ENCODE data around the gene EXOC4. TPM values are rescaled to one million over a fixed set of nuclear protein-coding genes. Genes with fewer than 3 reads are reported as not detected.

Gene EXOC4
- total RNA-seq, 1 experiment from 2014 or later: 66.2 TPM

DNA sequence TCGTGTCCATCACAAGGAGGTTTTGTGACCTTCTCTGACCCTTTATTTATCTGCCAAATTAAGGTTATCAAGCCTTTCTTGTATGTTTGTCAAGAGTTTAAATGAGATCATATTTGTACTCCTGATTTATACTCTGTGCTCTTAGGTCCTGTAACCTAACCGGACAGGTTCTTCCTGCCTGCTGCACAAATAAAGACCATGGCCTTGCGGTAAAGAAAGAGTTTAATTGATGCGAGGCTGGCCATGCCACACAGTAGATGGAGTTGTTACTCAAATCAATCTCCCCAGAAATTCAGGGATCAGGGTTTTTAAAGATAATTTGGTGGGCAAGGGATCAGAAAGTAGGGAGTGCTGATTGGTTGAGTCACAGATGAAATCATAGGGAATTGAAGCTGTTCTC lies 794.8 kb downstream of the EXOC4 start:
- Mint-ChIP-seq H3K9me3 (ENCODE audit: unreplicated experiment) (peaks cover 6% of the 10 kb centered on the region), H3K27ac (ENCODE audit: unreplicated experiment) (no peak overlapping the region), H3K27me3 (ENCODE audit: insufficient read depth, unreplicated experiment) (no peaks in the 10 kb centered on the region), H3K36me3 (ENCODE audit: insufficient read depth, unreplicated experiment) (no peaks in the 10 kb centered on the region), H3K4me3 (ENCODE audit: unreplicated experiment) (no peak overlapping the region), H3K4me1 (ENCODE audit: low read depth, unreplicated experiment) (no peaks in the 10 kb centered on the region)
- peaks cover 6% of the 10 kb centered on the region; the same call in 1 of the 2 replicates for H3K9me3 ChIP-seq
- no peaks in the 10 kb centered on the region for H3K36me3 ChIP-seq (ENCODE audit: control insufficient read depth, insufficient read depth, low read length)
- ChIA-PET POLR2A (no interaction called here), CTCF (no interaction called here)
- H3K27me3 ChIP-seq (replicated peaks; ENCODE audit: control insufficient read depth, insufficient read depth, low read length): no peaks in the 10 kb centered on the region
- peaks cover 5% of the 10 kb centered on the region; the same call in 1 of the 2 replicates for H3K4me1 ChIP-seq
- TF ChIP-seq, protein P1, sequence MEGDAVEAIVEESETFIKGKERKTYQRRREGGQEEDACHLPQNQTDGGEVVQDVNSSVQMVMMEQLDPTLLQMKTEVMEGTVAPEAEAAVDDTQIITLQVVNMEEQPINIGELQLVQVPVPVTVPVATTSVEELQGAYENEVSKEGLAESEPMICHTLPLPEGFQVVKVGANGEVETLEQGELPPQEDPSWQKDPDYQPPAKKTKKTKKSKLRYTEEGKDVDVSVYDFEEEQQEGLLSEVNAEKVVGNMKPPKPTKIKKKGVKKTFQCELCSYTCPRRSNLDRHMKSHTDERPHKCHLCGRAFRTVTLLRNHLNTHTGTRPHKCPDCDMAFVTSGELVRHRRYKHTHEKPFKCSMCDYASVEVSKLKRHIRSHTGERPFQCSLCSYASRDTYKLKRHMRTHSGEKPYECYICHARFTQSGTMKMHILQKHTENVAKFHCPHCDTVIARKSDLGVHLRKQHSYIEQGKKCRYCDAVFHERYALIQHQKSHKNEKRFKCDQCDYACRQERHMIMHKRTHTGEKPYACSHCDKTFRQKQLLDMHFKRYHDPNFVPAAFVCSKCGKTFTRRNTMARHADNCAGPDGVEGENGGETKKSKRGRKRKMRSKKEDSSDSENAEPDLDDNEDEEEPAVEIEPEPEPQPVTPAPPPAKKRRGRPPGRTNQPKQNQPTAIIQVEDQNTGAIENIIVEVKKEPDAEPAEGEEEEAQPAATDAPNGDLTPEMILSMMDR (IDR thresholded peaks at IDR 0.05; ENCODE audit: insufficient read depth in 1 of 2, low read depth in 1 of 2, low read length in 1 of 2, severe bottlenecking in 1 of 2, unreplicated experiment in 1 of 2): no peak
- intact Hi-C loops (cut with micrococcal nuclease; ENCODE audit: unreplicated experiment): no loop called here
- DNase-seq: peak in 1 of 2 experiments; percentile 30
- H3K4me3 ChIP-seq (ENCODE audit: low read depth, low read length): no peak overlapping the region
- BruUV-seq (replicated peaks): no TSS peak

DNA sequence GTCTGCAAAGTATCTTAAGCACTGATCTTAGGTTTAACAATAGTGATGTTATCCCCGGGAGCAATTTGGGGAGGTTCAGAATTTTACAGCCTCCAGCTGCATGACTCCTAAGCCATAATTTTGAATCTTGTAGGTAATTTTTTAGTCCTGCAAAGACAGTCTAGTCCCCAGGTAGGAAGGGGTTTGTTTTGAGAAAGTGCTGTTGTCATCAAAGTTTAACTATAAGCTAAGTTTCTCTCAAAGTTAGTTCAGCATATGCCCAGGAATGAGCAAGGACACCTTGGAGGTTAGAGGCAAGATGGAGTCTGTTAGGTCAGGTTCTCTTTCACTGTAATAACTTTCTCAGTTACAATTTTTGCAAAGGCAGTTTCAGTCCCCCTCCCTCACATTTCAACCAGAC lies 795.3 kb downstream of the EXOC4 start:
- DNase-seq: no peak
- H3K4me3 ChIP-seq (ENCODE audit: low read depth, low read length): no peak overlapping the region
- Mint-ChIP-seq H3K27ac (ENCODE audit: unreplicated experiment) (no peak overlapping the region), H3K36me3 (ENCODE audit: insufficient read depth, unreplicated experiment) (no peaks in the 10 kb centered on the region), H3K4me1 (ENCODE audit: low read depth, unreplicated experiment) (no peaks in the 10 kb centered on the region), H3K27me3 (ENCODE audit: insufficient read depth, unreplicated experiment) (no peaks in the 10 kb centered on the region), H3K9me3 (ENCODE audit: unreplicated experiment) (peaks cover 6% of the 10 kb centered on the region), H3K4me3 (ENCODE audit: unreplicated experiment) (no peak overlapping the region)
- peaks cover 5% of the 10 kb centered on the region; the same call in 1 of the 2 replicates for H3K4me1 ChIP-seq
- H3K36me3 ChIP-seq (ENCODE audit: control insufficient read depth, insufficient read depth, low read length): no peaks in the 10 kb centered on the region
- H3K9me3 ChIP-seq: peaks cover 6% of the 10 kb centered on the region; the same call in 1 of the 2 replicates
- POLR2A ChIA-PET: no interaction called here
- BruUV-seq (replicated peaks): no TSS peak
- intact Hi-C loops (cut with micrococcal nuclease; ENCODE audit: unreplicated experiment): no loop called here
- CTCF ChIA-PET: no interaction called here
- TF ChIP-seq, protein P1 (IDR thresholded peaks at IDR 0.05; ENCODE audit: insufficient read depth in 1 of 2, low read depth in 1 of 2, low read length in 1 of 2, severe bottlenecking in 1 of 2, unreplicated experiment in 1 of 2): no peak
- H3K27me3 ChIP-seq (replicated peaks; ENCODE audit: control insufficient read depth, insufficient read depth, low read length): no peaks in the 10 kb centered on the region

DNA sequence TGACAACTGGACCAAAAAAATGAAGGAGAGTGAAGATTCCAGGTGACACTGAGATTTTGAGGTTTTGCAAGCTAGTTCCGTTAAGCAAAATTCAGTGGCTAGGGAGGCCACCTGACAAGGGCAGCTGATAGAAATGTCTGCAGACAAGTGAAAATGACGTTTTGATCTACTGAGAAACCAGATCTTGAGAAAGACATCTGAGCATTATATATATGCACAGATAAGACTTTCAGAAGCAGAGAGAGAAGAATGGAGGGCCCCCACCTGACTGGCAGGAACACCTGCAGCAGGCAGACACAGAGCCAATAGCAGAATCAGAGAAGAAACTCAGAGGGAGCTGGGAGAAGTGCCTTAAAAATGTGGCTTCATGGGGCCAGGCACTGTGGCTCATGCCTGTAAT lies 798.1 kb downstream of the EXOC4 start:
- Mint-ChIP-seq H3K4me1 (ENCODE audit: low read depth, unreplicated experiment) (no peaks in the 10 kb centered on the region), H3K27ac (ENCODE audit: unreplicated experiment) (no peak overlapping the region), H3K36me3 (ENCODE audit: insufficient read depth, unreplicated experiment) (no peaks in the 10 kb centered on the region), H3K27me3 (ENCODE audit: insufficient read depth, unreplicated experiment) (no peaks in the 10 kb centered on the region), H3K9me3 (ENCODE audit: unreplicated experiment) (peaks cover 6% of the 10 kb centered on the region), H3K4me3 (ENCODE audit: unreplicated experiment) (no peak overlapping the region)
- TF ChIP-seq, protein P1 (IDR thresholded peaks at IDR 0.05; ENCODE audit: insufficient read depth in 1 of 2, low read depth in 1 of 2, low read length in 1 of 2, severe bottlenecking in 1 of 2, unreplicated experiment in 1 of 2): no peak
- CTCF ChIA-PET: no interaction called here
- peaks cover 6% of the 10 kb centered on the region; the same call in 1 of the 2 replicates for H3K9me3 ChIP-seq
- POLR2A ChIA-PET: no interaction called here
- DNase-seq: no peak
- BruUV-seq (replicated peaks): no TSS peak
- no peaks in the 10 kb centered on the region for H3K36me3 ChIP-seq (ENCODE audit: control insufficient read depth, insufficient read depth, low read length)
- no peak overlapping the region for H3K4me3 ChIP-seq (ENCODE audit: low read depth, low read length)
- H3K4me1 ChIP-seq: peaks cover 5% of the 10 kb centered on the region; the same call in 1 of the 2 replicates
- intact Hi-C loops (cut with micrococcal nuclease; ENCODE audit: unreplicated experiment): no loop called here
- H3K27me3 ChIP-seq (replicated peaks; ENCODE audit: control insufficient read depth, insufficient read depth, low read length): no peaks in the 10 kb centered on the region
